Activated CD4-positive, alpha-beta T cell treated with anti-CD3 and anti-CD28 coated beads, Interleukin-2, amount 10 ng/mL, durations not matched to agents 7 days and 5 days (primary cell): Measurements from ENCODE around the gene CEP112. TPM values are rescaled to one million over a fixed set of nuclear protein-coding genes. Genes with fewer than 3 reads are reported as not detected.

Source experiments
- CTCF ChIA-PET: fragments of 350-600 bp; sonication (Branson Sonifier 250); formaldehyde crosslinking; loops from one replicate; lab custom pipeline; 2021; ENCODE audit warnings: antibody characterized with exemption; lab: Charles Lee
- POLR2A ChIA-PET: fragments of 350-600 bp; sonication (Branson Sonifier 250); formaldehyde crosslinking; loops from one replicate; lab custom pipeline; 2021; ENCODE audit warnings: antibody characterized with exemption; lab: Charles Lee
- DNase-seq: peaks from one replicate; pipeline ENCODE4 v3.0.0-alpha.2; 2020
- H3K27ac Mint-ChIP-seq: one replicate; pipeline ENCODE4 v1.8.0; 2021; ENCODE audit warnings: mild to moderate bottlenecking, moderate library complexity, mixed read lengths
- H3K27me3 Mint-ChIP-seq: one replicate; pipeline ENCODE4 v1.8.0; 2021; ENCODE audit warnings: mixed read lengths
- H3K36me3 Mint-ChIP-seq: one replicate; pipeline ENCODE4 v1.8.0; 2021; ENCODE audit warnings: low read depth, mixed read lengths
- H3K4me1 Mint-ChIP-seq: one replicate; pipeline ENCODE4 v1.8.0; 2021; ENCODE audit warnings: mixed read lengths
- H3K4me3 Mint-ChIP-seq: one replicate; pipeline ENCODE4 v1.8.0; 2021; ENCODE audit warnings: mild to moderate bottlenecking, moderate library complexity, mixed read lengths
- H3K9me3 Mint-ChIP-seq: one replicate; pipeline ENCODE4 v1.8.0; 2021; ENCODE audit warnings: mixed read lengths
- total RNA-seq, 2 experiments: library from RNA; stranded (reverse); gene quantifications; one replicate each; pipeline ENCODE4 v1.2.3, GENCODE V29; 2021

The CEP112 gene
- total RNA-seq, 2 experiments from 2014 or later, result 4.0 to 4.2 TPM

DNA sequence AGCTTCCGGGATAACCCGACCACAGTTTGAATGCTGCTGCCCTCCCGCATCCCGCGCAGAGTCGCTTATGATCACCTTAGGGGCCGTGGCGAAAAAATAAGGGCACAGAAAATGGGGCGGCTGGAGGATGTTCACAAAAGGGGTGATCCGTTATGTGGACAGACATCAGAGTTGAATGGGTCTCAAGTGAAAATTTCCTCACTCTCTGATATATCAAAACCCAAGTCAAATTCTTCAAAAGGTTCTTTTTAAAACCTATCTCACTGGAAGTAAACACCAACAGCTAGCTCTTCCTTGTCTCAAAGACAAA, 400 bp upstream of the CEP112 start:
- H3K4me1 Mint-ChIP-seq, result peaks cover 19% of the 10 kb centered on the region
- H3K9me3 Mint-ChIP-seq, result no peaks in the 10 kb centered on the region
- CTCF ChIA-PET, result interaction anchor here (1.8 kb wide), 1 partner anchor 8 kb away, joined by 3 read pairs; no protein-coding TSS in a partner anchor
- H3K4me3 Mint-ChIP-seq, result peak overlapping the region; percentile 81
- POLR2A ChIA-PET, result no interaction called here
- peak overlapping the region; percentile 55 for H3K27ac Mint-ChIP-seq
- no peaks in the 10 kb centered on the region for H3K36me3 Mint-ChIP-seq
- DNase-seq, result no peak
- H3K27me3 Mint-ChIP-seq, result no peaks in the 10 kb centered on the region

DNA sequence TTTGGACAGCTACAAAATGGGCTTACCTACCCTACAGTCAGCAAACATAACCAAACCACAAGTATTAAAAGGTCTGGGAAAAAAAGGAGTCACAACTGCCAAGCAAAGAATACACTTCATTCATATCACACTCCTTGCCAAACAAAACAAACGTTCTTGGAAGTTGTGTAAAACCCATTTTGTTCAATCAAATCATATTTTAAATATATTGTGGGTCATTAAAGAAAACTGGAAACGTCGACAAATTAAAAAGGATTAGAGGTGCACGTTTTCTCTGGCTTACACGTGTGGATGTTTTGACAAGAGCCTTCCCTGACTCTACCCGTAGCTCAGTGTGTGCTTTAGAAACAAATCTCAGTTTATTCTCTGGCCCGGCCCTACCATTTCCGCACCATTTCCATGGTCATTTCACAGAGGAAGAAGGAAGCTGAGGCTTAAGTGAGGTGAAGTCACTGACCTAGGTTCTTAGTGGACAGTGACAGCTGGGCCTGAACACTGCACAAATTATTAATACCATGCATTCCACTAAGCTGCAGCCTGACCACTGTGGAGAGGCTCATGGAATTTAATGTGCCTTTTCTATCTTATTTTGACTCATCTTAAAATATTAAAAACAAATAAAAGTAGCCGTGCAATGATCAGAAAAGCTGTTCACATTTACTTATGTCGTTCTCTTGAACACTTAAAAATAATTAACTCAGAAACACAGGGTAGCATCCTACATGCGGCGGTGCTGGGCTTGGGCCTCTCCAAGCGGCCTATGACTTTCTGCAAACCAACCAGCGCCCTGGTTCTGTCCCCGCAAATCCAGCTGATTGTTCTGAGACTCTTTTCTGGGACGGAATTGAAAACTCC, 968 bp downstream of the CEP112 start:
- POLR2A ChIA-PET, result interaction anchor here (0.6 kb wide), 1 partner anchor 45 kb away, joined by 3 read pairs; no protein-coding TSS in a partner anchor
- DNase-seq, result no peak
- H3K27ac Mint-ChIP-seq, result peak overlapping the region; percentile 76
- CTCF ChIA-PET, result interaction anchor here (0.6 to 1.8 kb wide), 3 partner anchors 10 to 524 kb away, joined by 3 read pairs; no protein-coding TSS in a partner anchor
- no peaks in the 10 kb centered on the region for H3K9me3 Mint-ChIP-seq
- H3K27me3 Mint-ChIP-seq, result no peaks in the 10 kb centered on the region
- peaks cover 19% of the 10 kb centered on the region for H3K4me1 Mint-ChIP-seq
- H3K36me3 Mint-ChIP-seq, result no peaks in the 10 kb centered on the region
- peak overlapping the region; percentile 81 for H3K4me3 Mint-ChIP-seq

GRCh38 chr17:66187718-66188117, 4.2 kb downstream of the CEP112 start:
- POLR2A ChIA-PET, result no interaction called here
- Mint-ChIP-seq H3K4me1 (peaks cover 19% of the 10 kb centered on the region), H3K27me3 (peaks cover 2% of the 10 kb centered on the region), H3K27ac (no peak overlapping the region), H3K4me3 (no peak overlapping the region), H3K36me3 (no peaks in the 10 kb centered on the region), H3K9me3 (peaks cover 3% of the 10 kb centered on the region)
- CTCF ChIA-PET, result interaction anchor here (0.6 to 1.1 kb wide), 2 partner anchors 331 to 476 kb away, joined by 3 read pairs; no protein-coding TSS in a partner anchor
- no peak for DNase-seq

GRCh38 chr17:66185862-66186261, 6.1 kb downstream of the CEP112 start:
- ChIA-PET CTCF (no interaction called here), POLR2A (no interaction called here)
- Mint-ChIP-seq H3K4me3 (no peak overlapping the region), H3K4me1 (peaks cover 6% of the 10 kb centered on the region), H3K27me3 (peaks cover 2% of the 10 kb centered on the region), H3K36me3 (peaks cover 2% of the 10 kb centered on the region), H3K9me3 (peaks cover 3% of the 10 kb centered on the region), H3K27ac (no peak overlapping the region)
- no peak for DNase-seq

DNA sequence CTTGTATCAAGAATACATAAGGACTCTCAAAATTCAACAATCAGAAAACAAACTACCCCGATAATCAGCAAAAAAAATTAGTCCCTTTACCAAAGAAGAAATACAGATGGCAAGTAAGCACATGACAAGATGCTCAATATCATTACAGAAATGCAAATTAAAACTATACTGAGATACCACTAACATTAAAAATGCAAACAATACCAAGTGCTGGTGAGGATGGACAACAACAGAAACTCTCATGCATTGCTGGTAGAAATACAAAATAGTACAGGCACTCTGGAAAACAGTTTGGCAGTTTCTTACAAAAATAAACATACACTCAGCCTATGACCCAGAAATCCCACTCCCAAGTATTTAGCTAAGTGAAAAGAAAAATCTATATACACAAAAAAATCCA, 7.5 kb downstream of the CEP112 start:
- Mint-ChIP-seq H3K4me1 (peaks cover 3% of the 10 kb centered on the region), H3K36me3 (peaks cover 4% of the 10 kb centered on the region), H3K9me3 (peaks cover 3% of the 10 kb centered on the region), H3K4me3 (no peak overlapping the region), H3K27ac (no peak overlapping the region), H3K27me3 (peaks cover 4% of the 10 kb centered on the region)
- POLR2A ChIA-PET, result no interaction called here
- CTCF ChIA-PET, result interaction anchor here (1.9 kb wide), 1 partner anchor 18 kb away, joined by 5 read pairs; no protein-coding TSS in a partner anchor
- DNase-seq, result no peak

DNA sequence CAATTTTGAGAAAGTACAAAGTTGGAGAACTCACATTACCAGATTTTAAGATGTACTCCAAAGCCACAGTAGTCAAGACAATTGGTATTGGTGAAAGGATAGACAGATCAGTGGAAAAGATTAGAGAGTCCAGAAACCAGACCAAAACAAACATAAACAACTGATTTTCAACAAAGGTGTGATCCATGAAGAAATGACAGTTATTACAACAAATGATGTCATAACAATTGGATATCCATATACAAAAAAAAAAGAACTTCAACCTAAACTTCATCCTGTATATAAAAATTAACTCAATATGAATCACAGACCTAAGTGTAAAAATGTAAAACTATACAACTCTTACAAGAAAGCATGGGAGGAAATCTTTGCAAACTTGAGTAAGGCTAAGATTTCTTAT, 8.4 kb downstream of the CEP112 start:
- CTCF ChIA-PET, result interaction anchor here (1.9 kb wide), 1 partner anchor 18 kb away, joined by 5 read pairs; no protein-coding TSS in a partner anchor

DNA sequence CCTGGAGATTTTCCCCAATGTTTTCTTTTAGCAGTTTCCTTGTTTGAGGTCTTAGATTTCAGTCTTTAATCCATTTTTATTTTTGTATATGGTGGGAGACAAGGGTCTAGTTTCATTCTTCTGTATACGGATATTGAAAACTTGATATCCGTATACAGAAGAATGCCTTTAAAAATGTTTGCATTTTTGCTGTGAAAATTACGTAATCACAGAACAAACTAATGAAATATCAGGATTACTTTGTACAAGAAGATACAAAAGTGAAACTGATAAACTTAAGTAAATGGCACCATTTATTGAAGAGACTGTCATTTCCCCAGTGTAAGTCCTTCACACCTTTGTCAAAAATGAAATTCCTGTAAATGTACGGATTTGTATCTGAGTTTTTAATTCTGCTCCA, 13.3 kb downstream of the CEP112 start:
- Mint-ChIP-seq H3K9me3 (no peaks in the 10 kb centered on the region), H3K27me3 (peaks cover 6% of the 10 kb centered on the region), H3K4me1 (no peaks in the 10 kb centered on the region), H3K27ac (no peak overlapping the region), H3K36me3 (peaks cover 4% of the 10 kb centered on the region), H3K4me3 (no peak overlapping the region)
- no peak for DNase-seq
- POLR2A ChIA-PET, result no interaction called here
- CTCF ChIA-PET, result no interaction called here

More for the DNA sequence above, 8.4 kb downstream of the CEP112 start:
- POLR2A ChIA-PET, result interaction anchor here (0.6 kb wide), 1 partner anchor 341 kb away, joined by 5 read pairs; no protein-coding TSS in a partner anchor
- Mint-ChIP-seq H3K27ac (no peak overlapping the region), H3K4me3 (no peak overlapping the region), H3K27me3 (peaks cover 5% of the 10 kb centered on the region), H3K36me3 (peaks cover 4% of the 10 kb centered on the region), H3K4me1 (no peaks in the 10 kb centered on the region), H3K9me3 (peaks cover 3% of the 10 kb centered on the region)
- no peak for DNase-seq

DNA sequence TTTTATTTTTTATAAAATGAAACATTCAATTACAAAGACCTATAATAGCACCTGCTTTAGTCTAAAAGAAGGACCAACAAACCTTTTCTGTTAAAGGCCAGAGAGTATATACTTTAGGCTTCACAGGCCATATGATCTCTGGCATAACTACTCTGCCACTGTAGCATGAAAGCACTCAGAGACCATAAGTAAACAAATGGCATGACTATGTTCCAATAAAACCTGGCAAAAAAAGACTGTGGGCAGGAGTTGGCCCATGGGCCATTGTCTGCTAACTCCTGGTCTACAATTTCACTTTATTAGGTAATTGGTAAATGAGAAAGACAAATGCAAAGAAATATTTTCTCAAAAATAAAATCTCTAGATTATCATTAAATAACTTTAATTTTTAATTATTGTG, 14.9 kb downstream of the CEP112 start:
- CTCF ChIA-PET, result no interaction called here

GRCh38 chr17:66175892-66176291, 16.0 kb downstream of the CEP112 start:
- Mint-ChIP-seq H3K9me3 (no peaks in the 10 kb centered on the region), H3K4me1 (no peaks in the 10 kb centered on the region), H3K36me3 (peaks cover 2% of the 10 kb centered on the region), H3K27me3 (peaks cover 6% of the 10 kb centered on the region), H3K27ac (no peak overlapping the region), H3K4me3 (no peak overlapping the region)
- ChIA-PET CTCF (no interaction called here), POLR2A (no interaction called here)
- no peak for DNase-seq

More for the DNA sequence above, 14.9 kb downstream of the CEP112 start:
- POLR2A ChIA-PET, result no interaction called here
- no peak for DNase-seq
- Mint-ChIP-seq H3K27me3 (peaks cover 6% of the 10 kb centered on the region), H3K4me1 (no peaks in the 10 kb centered on the region), H3K4me3 (no peak overlapping the region), H3K36me3 (peaks cover 4% of the 10 kb centered on the region), H3K27ac (no peak overlapping the region), H3K9me3 (no peaks in the 10 kb centered on the region)

DNA sequence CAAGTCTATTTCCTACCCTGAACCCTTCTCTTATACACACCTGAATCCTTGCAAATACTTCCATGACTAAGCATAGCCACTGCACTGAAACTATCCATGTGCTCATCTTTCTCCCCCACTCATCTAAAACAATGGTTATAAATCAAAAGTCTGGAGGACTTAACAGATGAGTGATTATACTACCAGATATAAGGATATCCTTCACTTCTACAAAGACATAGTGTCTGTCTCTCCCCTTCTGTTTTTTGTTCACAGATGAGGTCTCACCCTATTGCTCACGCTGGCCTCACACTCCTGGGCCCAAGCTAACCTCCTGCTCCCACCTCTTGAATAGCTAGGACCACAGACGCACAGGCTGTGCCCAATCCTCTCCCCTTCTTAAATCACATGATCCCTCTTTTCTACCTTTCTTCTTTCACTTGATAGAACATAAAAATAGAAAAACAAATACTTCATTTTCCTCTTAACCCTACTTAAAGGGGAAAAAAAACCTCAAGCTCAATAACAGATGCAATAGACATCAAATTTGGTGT, 19.2 kb downstream of the CEP112 start:
- CTCF ChIA-PET, result no interaction called here

GRCh38 chr17:66172144-66172543, 19.8 kb downstream of the CEP112 start:
- Mint-ChIP-seq H3K9me3 (no peaks in the 10 kb centered on the region), H3K4me3 (no peak overlapping the region), H3K27me3 (no peaks in the 10 kb centered on the region), H3K27ac (no peak overlapping the region), H3K4me1 (no peaks in the 10 kb centered on the region), H3K36me3 (no peaks in the 10 kb centered on the region)
- DNase-seq, result no peak
- POLR2A ChIA-PET, result no interaction called here
- CTCF ChIA-PET, result no interaction called here

More for the DNA sequence above, 19.2 kb downstream of the CEP112 start:
- Mint-ChIP-seq H3K9me3 (no peaks in the 10 kb centered on the region), H3K27me3 (no peaks in the 10 kb centered on the region), H3K36me3 (no peaks in the 10 kb centered on the region), H3K4me1 (no peaks in the 10 kb centered on the region), H3K27ac (no peak overlapping the region), H3K4me3 (no peak overlapping the region)
- POLR2A ChIA-PET, result no interaction called here
- DNase-seq, result no peak

- no peaks in the 10 kb centered on the region for H3K4me1 Mint-ChIP-seq
- POLR2A ChIA-PET, result no interaction called here
- CTCF ChIA-PET, result no interaction called here
- no peak overlapping the region for H3K27ac Mint-ChIP-seq
- DNase-seq, result no peak
- no peaks in the 10 kb centered on the region for H3K9me3 Mint-ChIP-seq
- H3K27me3 Mint-ChIP-seq, result no peaks in the 10 kb centered on the region
- H3K4me3 Mint-ChIP-seq, result no peak overlapping the region
- H3K36me3 Mint-ChIP-seq, result no peaks in the 10 kb centered on the region
Measured at GRCh38 chr17:66171692-66172091, 20.2 kb downstream of the CEP112 start.

GRCh38 chr17:66171172-66171571, 20.8 kb downstream of the CEP112 start:
- ChIA-PET POLR2A (no interaction called here), CTCF (interaction anchor here (0.6 to 0.7 kb wide), 3 partner anchors 34 to 964 kb away, joined by 3 read pairs; no protein-coding TSS in a partner anchor)
- Mint-ChIP-seq H3K4me1 (no peaks in the 10 kb centered on the region), H3K9me3 (no peaks in the 10 kb centered on the region), H3K36me3 (no peaks in the 10 kb centered on the region), H3K27me3 (no peaks in the 10 kb centered on the region), H3K4me3 (no peak overlapping the region), H3K27ac (no peak overlapping the region)
- no peak for DNase-seq
